T-helper 1 cell (primary cell): ENCODE results near the gene TAF4B.
"Not testable (repeated sequence)": the region's sequence is repeated elsewhere in the genome, so short reads cannot be mapped to it uniquely, and the experiment has no call there.

Source experiments
- DNase-seq, 5 donors: peaks; one replicate each; pipeline ENCODE4 v3.0.0-alpha.2; 2012 to 2020

TAF4B gene

GRCh38 chr18:26307161-26307773 is 81.0 kb downstream of the TAF4B start:
- peak in 1 of 5 donors; percentile 15 for DNase-seq

GRCh38 chr18:26309281-26309680 is 83.0 kb downstream of the TAF4B start:
- no peak for DNase-seq

- DNase-seq: no peak
Observed at GRCh38 chr18:26312199-26312598, 86.0 kb downstream of the TAF4B start.

DNA sequence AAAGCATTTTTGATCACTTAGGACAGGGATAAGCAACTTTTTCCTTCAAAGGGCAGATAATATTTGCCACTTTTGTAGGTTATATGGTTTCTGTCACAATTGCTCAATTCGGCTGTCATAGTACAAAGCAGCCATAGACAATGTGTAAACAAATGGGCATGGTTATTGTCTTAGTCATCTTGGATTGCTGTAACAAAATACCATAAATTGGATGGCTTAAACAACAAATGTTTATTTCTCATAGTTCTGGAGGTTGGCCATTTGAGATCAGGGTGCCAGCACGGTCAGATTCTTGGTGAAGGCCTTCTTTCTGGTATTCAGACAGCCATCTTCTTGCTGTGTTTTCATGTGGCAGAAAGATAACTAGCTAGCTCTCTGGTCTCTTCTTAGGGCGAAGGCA is 91.2 kb downstream of the TAF4B start:
- no peak for DNase-seq

- no peak for DNase-seq
Observed at GRCh38 chr18:26320686-26321085, 94.4 kb downstream of the TAF4B start.

DNA sequence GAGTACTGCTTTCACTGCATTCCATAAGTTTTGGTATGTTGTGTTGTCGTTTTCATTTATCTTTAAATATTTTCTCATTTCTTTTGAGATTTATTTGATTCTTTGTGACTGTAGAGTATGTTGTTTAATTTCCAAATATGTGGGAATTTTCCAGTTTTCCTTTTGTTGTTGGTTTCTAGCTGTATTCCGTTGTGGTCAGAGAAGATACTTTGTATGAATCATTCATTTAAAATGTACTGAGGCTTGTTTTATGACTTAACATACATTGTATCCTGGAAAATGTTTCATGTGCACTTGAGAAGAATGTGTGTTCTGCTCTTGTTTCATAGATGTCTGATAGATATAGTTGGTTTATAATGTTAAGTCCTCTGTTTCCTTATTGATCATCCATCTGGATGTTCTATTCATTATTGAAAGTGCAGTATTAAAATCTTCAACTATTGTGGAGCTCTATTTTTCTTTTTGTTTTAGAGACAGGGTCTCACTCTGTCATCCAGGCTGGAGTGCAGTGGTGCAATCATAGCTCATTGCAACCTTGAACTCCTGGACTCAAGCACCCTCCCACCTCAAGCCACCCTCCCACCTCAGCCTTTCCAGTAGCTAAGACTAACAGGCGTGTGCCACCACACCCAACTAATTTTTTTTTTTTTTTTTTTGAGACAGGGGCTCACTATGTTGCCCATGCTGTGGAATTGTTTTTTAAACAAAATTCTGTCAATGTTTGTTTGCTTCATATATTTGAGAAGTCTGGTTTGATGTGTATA is 96.8 kb downstream of the TAF4B start:
- no peak for DNase-seq

- DNase-seq: no peak
Observed at GRCh38 chr18:26325771-26326170, 99.5 kb downstream of the TAF4B start.

DNA sequence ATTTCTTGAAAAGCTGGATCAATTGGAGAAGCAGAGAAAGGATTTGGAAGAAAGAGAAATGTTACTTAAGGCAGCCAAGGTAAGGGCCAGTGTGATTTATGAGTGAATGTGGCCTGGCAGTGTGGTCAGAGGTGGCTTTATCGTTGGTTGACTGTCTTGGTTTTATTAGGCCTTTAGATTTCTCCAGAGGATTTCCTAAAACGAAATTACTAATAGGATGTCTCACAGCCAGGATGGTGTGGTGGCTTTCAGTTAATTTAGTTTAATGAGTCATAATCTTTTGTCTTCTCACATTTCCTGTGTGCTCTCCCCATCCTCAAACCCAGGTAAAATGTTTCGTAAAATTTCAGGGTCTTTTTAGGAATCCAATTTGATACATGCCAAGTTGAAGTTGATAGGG is 100.8 kb downstream of the TAF4B start:
- DNase-seq: no peak

DNA sequence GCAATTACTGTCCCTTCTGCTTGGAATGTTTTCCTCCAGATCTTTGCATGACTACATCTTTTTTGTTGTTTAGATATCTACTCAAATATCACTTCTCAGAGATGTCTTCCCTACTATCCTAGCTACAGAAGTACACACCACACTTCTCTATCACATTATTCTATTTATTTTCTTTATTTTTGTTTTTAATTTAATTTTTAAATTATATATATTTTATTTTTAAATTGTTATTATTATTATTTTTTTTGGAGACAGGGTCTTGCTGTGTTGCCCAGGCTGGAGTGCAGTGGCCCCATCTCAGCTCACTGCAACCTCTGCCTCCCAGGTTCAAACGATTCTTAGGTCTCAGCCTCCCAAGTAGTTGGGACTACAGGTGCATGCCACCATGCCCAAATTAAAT is 106.7 kb downstream of the TAF4B start:
- no peak for DNase-seq

DNA sequence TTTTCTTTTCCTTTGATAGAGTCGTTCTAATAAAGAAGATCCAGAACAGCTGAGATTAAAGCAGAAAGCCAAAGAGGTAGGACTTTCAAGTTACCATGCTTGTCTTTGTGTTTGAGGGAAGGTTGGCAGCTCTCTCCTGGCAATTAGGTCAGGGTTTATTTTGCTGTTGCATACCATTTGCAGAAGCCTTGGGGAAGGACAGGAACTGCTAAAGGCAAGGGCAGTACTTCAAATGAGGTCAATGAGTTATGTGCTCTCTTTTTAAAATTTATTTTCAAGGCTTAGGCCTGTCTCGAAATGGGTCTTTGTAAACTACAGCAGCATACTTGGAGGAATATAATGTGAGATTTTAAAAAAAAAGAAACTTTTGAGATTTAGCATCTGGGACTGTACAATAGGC is 108.9 kb downstream of the TAF4B start:
- no peak for DNase-seq

GRCh38 chr18:26335571-26336487 is 109.6 kb downstream of the TAF4B start:
- DNase-seq: no peak

DNA sequence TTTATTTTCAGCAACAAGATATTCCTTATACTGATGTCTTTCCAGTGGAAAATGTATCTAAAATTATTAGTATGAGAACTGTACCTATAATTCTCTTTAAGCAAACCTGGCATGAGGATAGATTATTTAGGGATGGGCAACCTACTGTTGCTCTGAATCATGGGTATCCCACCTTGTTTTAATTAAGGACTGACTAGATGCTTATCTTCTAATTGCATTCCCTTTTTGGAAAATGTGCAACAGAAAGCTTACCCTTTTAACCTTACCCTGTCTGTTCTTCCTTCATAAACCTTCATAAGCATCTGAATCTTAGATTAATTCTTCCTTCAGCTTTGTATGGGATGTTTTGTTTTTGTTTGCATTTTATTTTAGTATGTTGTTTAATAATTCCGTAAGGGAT is 110.3 kb downstream of the TAF4B start:
- no peak for DNase-seq

DNA sequence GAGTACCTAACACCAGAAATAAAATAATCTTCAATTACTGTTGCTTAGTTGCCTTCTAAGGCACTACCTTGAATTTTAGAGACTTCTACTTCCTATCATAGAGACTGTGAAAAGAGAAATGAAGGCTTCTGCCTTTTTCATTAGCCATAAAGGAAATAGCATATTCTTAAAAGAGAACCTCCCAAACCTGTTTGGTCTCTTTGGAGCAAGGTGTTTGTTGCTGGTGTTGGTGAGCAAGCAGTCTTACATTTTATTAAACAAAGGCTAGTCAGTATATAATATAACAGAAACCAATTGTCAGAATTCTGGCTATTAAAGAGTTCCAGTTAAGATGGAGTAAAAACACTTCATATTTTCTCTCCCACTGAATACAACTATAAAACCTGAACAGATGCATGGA is 116.4 kb downstream of the TAF4B start:
- DNase-seq: no peak

GRCh38 chr18:26350961-26351360 is 124.7 kb downstream of the TAF4B start:
- DNase-seq: no peak

DNA sequence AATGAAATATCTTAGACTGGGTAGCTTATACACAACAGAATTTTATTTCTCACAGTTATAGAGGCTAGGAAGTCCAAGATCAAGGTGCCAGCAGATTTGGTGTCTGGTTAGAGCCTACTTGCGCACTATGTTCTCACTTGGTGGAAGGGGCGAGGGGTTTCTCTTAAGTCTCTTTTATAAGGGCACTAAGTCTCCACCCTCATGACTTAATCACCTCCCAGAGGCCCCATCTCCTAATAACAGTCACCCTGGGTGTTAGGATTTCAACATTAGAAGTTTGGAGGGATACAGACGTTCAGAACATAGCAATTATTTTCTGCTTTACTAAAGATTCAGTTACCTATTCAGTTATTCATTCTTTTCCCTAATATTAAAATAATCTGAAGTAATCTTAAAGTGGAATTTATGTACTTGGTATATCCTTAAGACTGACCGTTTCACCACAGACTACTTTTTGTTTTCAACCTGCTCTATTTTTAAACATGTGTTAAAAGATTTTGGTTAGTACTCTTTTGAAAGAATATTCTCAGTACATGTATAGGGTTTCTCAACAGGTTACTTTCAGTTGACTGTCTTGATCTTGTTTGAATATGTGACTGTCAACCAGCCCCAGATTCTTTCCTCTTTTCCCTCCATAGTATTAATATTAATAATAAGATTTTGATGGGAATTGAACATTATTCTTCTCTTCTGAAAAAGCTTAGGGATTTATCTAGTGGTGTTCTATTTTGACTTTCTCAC is 130.0 kb downstream of the TAF4B start:
- no peak for DNase-seq

- DNase-seq: no peak
Observed at GRCh38 chr18:26357960-26358359, 131.7 kb downstream of the TAF4B start.

- DNase-seq: no peak
Observed at GRCh38 chr18:26362021-26362420, 135.8 kb downstream of the TAF4B start.

- no peak for DNase-seq
Observed at GRCh38 chr18:26367425-26367824, 141.2 kb downstream of the TAF4B start.

GRCh38 chr18:26370037-26370436 is 143.8 kb downstream of the TAF4B start:
- DNase-seq: no peak

DNA sequence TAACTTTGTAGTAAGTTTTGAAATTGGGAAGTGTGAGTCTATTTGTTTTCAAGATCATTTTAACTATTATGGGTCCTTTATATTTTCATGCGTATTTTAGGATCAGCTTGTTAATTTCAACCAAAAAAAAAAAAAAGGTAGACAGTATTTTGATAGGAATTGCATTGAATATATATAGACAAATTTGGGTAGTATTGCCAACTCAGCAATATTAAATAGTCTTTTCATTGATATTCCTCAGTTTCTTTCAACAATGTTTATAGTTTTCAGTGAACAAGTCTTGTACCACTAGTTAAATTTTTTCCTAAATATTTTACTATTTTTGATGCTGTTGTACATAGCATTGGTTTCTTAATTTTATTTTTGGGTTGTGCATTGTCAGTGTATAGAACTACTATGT is 149.9 kb downstream of the TAF4B start:
- DNase-seq: no peak

DNA sequence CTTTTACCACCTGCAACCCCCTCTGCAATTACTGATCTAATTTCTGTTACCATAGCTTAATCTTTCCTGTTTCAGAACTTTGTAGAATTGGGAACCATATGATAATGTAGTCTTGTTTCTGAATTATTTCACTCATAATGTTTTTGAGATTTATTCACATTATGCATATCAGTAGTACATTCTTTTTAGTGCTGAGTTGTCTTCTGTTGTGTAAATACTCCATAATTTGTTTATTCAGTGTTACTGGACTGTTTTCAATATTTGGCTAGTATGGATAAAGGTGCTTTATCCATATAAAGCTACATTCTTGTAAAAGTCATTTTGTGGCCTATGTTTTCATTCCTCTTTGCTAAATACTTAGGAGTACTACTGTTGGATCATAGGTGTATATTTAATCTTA is 152.5 kb downstream of the TAF4B start:
- DNase-seq: no peak

DNA sequence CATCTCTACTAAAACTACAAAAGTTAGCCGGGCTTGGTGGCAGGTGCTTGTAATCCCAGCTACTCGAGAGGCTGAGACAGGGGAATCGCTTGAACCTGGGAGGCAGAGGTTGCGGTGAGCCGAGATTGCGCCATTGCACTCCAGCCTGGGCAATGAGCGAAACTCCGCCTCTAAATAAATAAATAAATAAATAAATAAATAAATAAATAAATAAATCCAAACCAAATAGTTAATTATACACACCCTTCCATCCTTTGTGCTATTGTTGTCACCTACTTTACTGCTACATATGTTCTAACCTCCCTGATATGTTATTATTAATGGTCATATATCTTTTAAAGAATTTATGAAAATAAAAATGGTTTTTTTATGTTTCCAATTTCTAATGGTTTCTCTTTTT is 155.3 kb downstream of the TAF4B start:
- DNase-seq: not testable (repeated sequence)
